ENCODE results near the gene RNF7.

Gene RNF7

DNA sequence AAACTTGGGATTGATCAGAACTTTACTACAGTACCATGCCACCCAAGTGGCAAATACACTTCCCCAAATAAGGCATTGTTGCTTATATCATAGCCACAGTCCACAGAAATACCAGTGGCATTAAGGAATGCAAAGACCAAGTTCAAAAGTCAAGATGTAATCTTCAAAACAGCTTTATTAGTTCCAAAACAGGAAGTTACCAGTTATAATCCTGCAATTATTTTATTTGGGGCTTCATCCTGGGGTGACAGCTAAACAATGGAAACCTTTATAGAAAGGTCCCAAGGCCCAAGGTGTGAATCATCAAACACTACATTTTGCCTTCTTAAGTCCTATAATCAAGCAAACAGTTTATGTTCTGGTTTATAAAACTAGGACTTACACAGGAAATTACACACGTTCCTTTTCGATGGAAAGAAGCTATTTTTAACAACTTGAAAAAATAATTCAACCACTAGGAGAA lies 30.3 kb upstream of the RNF7 start:
- TF ChIP-seq, protein P1, sequence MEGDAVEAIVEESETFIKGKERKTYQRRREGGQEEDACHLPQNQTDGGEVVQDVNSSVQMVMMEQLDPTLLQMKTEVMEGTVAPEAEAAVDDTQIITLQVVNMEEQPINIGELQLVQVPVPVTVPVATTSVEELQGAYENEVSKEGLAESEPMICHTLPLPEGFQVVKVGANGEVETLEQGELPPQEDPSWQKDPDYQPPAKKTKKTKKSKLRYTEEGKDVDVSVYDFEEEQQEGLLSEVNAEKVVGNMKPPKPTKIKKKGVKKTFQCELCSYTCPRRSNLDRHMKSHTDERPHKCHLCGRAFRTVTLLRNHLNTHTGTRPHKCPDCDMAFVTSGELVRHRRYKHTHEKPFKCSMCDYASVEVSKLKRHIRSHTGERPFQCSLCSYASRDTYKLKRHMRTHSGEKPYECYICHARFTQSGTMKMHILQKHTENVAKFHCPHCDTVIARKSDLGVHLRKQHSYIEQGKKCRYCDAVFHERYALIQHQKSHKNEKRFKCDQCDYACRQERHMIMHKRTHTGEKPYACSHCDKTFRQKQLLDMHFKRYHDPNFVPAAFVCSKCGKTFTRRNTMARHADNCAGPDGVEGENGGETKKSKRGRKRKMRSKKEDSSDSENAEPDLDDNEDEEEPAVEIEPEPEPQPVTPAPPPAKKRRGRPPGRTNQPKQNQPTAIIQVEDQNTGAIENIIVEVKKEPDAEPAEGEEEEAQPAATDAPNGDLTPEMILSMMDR (IDR thresholded peaks at IDR 0.05; ENCODE audit: insufficient read depth, low read length, missing control alignments): no peak
- no peak overlapping the region for H3K4me3 ChIP-seq (ENCODE audit: low read depth, low read length)
- ChIA-PET CTCF (interaction anchor here (1.1 to 1.7 kb wide), 3 partner anchors 8 to 31 kb away, joined by 4 to 11 read pairs (median 4); partner anchors contain the start of gene RNF7), POLR2A (no interaction called here)
- DNase-seq (ENCODE audit: low read depth, low spot score): peak; percentile 57

DNA sequence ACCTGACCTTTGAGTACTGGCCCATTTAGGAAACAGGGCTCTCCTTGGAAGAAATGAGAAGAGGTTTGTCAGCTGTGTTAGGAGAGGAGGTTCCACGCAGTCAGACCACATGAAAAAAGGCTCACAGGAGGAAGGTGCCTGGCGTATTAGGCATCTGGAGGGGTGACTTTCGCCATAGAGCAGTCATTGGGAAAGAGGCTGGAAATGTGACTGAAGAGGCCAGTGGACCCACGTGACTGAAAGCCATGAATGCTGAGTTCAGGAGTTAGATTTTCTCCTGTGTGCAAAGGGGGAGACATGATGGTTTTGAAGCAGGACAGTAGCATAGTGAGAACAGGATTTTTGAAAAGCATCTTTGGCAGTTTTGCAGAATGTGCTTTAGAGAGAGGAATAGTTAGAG lies 29.7 kb upstream of the RNF7 start:
- TF ChIP-seq, protein P1 (IDR thresholded peaks at IDR 0.05; ENCODE audit: insufficient read depth, low read length, missing control alignments): no peak
- ChIA-PET CTCF (interaction anchor here (1.7 kb wide), 1 partner anchor 30 kb away, joined by 11 read pairs; the partner anchor contains the start of gene RNF7), POLR2A (no interaction called here)
- no peak for DNase-seq (ENCODE audit: low read depth, low spot score)
- no peak overlapping the region for H3K4me3 ChIP-seq (ENCODE audit: low read depth, low read length)

DNA sequence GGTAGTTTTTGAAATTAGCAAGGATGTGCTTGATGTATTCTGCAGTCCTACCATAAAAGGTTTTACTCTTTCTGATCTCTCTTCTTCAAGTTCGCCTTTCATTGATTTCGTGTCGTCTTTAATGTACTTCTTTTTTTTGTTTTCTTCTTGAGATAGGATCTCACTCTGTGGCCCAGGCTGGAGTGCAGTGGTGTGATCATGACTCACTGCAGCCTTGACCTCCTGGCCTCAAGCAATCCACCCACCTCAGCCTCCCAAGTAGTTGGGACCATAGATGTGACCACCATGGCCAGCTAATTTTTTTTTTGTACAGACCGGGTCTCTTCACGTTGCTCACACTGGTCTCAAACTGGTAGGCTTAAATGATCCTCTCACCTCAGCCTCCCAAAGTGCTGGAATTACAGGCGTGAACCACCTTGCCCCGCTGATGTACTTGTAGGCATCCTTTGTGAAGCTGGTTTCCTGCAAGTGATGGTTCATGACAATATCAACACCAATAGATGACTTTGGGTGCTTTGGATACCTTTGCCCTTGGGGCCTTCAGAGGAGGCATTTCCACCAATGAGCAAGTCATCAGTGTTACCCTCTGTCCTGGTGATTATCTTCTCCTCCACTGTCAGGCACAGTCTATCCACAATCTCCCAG lies 28.9 kb upstream of the RNF7 start:
- ChIA-PET POLR2A (no interaction called here), CTCF (interaction anchor here (2.0 kb wide), 1 partner anchor 29 kb away, joined by 7 read pairs; the partner anchor contains the start of gene RNF7)
- DNase-seq (ENCODE audit: low read depth, low spot score): no peak
- TF ChIP-seq, protein P1 (IDR thresholded peaks at IDR 0.05; ENCODE audit: insufficient read depth, low read length, missing control alignments): no peak
- no peak overlapping the region for H3K4me3 ChIP-seq (ENCODE audit: low read depth, low read length)

DNA sequence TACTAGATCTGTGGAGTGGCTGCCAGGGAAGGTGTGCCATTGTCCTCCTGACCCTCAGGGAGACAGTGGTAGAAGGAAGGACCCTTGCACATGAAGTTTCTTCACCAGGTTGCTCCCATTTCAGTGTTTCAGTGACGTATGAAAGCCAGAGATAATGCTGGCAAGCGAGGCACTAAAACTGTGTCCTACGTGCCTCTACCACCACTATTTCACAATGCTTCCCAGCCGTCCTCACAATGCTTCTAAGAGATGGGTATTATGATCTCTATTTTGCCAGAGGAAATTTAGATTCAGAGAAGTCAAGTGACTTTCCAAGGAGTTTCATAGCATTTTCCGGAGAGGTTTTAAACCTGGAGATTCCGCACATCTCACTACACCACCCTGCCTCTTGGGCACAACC lies 28.0 kb upstream of the RNF7 start:
- POLR2A ChIA-PET: no interaction called here
- TF ChIP-seq, protein P1 (IDR thresholded peaks at IDR 0.05; ENCODE audit: insufficient read depth, low read length, missing control alignments): no peak
- CTCF ChIA-PET: interaction anchor here (0.6 to 2.0 kb wide), 3 partner anchors 15 to 28 kb away, joined by 3 to 7 read pairs (median 3); partner anchors contain the start of gene RNF7
- DNase-seq (ENCODE audit: low read depth, low spot score): no peak
- H3K4me3 ChIP-seq (ENCODE audit: low read depth, low read length): no peak overlapping the region

DNA sequence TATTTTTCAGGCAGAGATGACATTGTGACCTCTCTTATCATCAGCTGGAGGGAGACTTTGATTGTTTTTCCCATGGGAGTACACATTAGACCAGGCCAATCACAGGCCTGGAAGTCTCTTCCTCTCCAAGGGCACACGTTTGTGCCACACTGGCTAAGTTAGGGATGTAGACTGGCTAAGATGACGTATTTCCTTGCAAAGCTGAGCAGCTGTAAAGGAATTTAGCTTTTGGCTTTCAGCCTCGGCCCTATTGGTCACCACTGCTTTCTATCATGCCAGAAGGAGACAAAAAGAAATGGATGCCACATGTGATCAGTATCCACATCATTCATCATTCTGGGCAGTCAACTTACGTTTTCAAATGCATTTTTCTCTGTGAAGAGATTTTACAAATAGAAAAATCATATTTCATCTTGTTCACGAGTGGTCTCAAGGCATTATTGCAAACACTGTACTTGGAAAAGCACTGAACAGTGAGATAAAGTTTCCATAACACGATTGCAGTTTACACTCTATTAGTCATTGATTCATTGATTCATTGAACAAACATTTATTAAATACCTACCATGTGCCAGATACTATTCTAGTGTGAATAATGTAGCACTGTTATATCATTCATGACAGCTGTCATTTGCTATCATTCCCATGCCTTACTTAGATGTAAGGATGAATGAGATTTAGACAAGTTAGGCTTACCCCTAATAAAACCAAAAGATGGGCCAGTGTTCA lies 27.0 kb upstream of the RNF7 start:
- no peak overlapping the region for H3K4me3 ChIP-seq (ENCODE audit: low read depth, low read length)
- DNase-seq (ENCODE audit: low read depth, low spot score): peak; percentile 77
- POLR2A ChIA-PET: no interaction called here
- TF ChIP-seq, protein P1 (IDR thresholded peaks at IDR 0.05; ENCODE audit: insufficient read depth, low read length, missing control alignments): no peak
- CTCF ChIA-PET: interaction anchor here (0.6 to 2.0 kb wide), 3 partner anchors 14 to 27 kb away, joined by 3 to 7 read pairs (median 3); partner anchors contain the start of gene RNF7

DNA sequence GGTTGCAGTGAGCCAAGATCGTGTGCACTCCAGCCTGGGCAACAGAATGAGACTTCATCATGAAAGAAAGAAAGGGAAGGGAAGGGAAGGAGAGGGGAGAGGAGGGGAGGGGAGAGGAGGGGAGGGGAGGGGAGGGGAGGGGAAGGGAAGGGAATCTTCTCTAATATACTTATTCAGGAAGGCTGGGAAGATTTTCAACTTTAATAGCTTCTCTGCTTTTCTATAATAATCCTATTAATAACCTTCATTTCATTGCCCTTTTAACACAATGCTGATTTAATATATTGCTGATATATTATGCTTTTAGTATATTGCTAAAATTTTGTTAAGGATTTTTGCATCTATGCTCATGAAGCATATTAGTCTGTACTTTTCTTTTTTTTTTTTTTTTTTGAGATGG lies 23.4 kb upstream of the RNF7 start:
- DNase-seq (ENCODE audit: low read depth, low spot score): no peak
- CTCF ChIA-PET: interaction anchor here (0.9 to 2.2 kb wide), 2 partner anchors 23 to 70 kb away, joined by 3 to 11 read pairs; partner anchors contain the start of gene RNF7
- TF ChIP-seq, protein P1 (IDR thresholded peaks at IDR 0.05; ENCODE audit: insufficient read depth, low read length, missing control alignments): no peak
- POLR2A ChIA-PET: no interaction called here
- no peak overlapping the region for H3K4me3 ChIP-seq (ENCODE audit: low read depth, low read length)
